Epithelial cell of esophagus (primary cell): ENCODE results near the gene TLN1.

ENCODE experiments used
- DNase-seq: peaks from one replicate; pipeline ENCODE4 v3.0.0; 2010; ENCODE audit warnings: low read depth
- H3K4me3 ChIP-seq: 2 replicates; pipeline ENCODE4 v1.5.1; 2011; ENCODE audit warnings: mild to moderate bottlenecking, low read length, control low read depth
- CTCF ChIP-seq: IDR thresholded peaks from 2 replicates; pipeline ENCODE4 v1.5.1; 2011; ENCODE audit warnings: low read depth, mild to moderate bottlenecking, low read length, control low read depth, inconsistent platforms; ENCODE audit not compliant: insufficient read depth; ENCODE audit errors: missing control alignments

The TLN1 gene

GRCh38 chr9:35669331-35670145 lies 62.5 kb downstream of the TLN1 start:
- no peak for TF ChIP-seq CTCF
- peak; percentile 64 for DNase-seq
- no peak overlapping the region for H3K4me3 ChIP-seq

- no peak overlapping the region for H3K4me3 ChIP-seq
- DNase-seq, result no peak
- no peak for TF ChIP-seq CTCF
Measured at GRCh38 chr9:35667939-35668338, 64.1 kb downstream of the TLN1 start.

- DNase-seq, result no peak
- H3K4me3 ChIP-seq, result no peak overlapping the region
- no peak for TF ChIP-seq CTCF
Measured at GRCh38 chr9:35666549-35666948, 65.4 kb downstream of the TLN1 start.

- no peak overlapping the region for H3K4me3 ChIP-seq
- TF ChIP-seq CTCF, result no peak
- no peak for DNase-seq
Measured at GRCh38 chr9:35666045-35666444, 66.0 kb downstream of the TLN1 start.

GRCh38 chr9:35665471-35665818 lies 66.5 kb downstream of the TLN1 start:
- TF ChIP-seq CTCF, result no peak
- peak overlapping the region; percentile 66 for H3K4me3 ChIP-seq
- no peak for DNase-seq

GRCh38 chr9:35664531-35665470 lies 67.2 kb downstream of the TLN1 start, which contains the start of gene ARHGEF39:
Gene ARHGEF39 (minus strand): TSS chr9:35665195. CDS start chr9:35665169, 26 bp downstream.
- DNase-seq, result peak; percentile 80
- peak within 1 kb of the TSS; percentile 66 for H3K4me3 ChIP-seq
- no peak for TF ChIP-seq CTCF
